HepG2 (cell line): ENCODE data around the gene SGCB. TPM values are rescaled to one million over a fixed set of nuclear protein-coding genes. Genes with fewer than 3 reads are reported as not detected.

Experiments
- AKAP8 ChIP-seq: sonication (generic); formaldehyde crosslinking; IDR thresholded peaks from 2 replicates; pipeline ENCODE4 v1.5.1; 2020; ENCODE audit warnings: mild to moderate bottlenecking, missing genetic modification reagents
- BHLHE40 ChIP-seq: IDR thresholded peaks from 2 replicates; pipeline ENCODE4 v1.6.1; 2011; ENCODE audit warnings: low read length, improper control_type of control experiment
- CCAR2 ChIP-seq: fragments of 200-400 bp; formaldehyde crosslinking; optimal IDR thresholded peaks from 2 replicates; pipeline ENCODE3; 2018; ENCODE audit warnings: low read depth, mild to moderate bottlenecking, low read length, moderate library complexity
- CENPT ChIP-seq: sonication (generic); formaldehyde crosslinking; IDR thresholded peaks from 2 replicates; pipeline ENCODE4 v1.8.0; 2022; ENCODE audit warnings: low read depth, mild to moderate bottlenecking, moderate library complexity, missing genetic modification reagents
- FOXK2 ChIP-seq: fragments of 450-650 bp; IDR thresholded peaks from 2 replicates; pipeline ENCODE4 v1.6.1; 2016
- FOXP1 ChIP-seq, 2 experiments: fragments of 450-650 bp in 1 of 2; IDR thresholded peaks; 2 replicates each; pipeline ENCODE4 v1.6.1; 2017 to 2018; ENCODE audit warnings: antibody characterized with exemption in 1 of 2
- GZF1 ChIP-seq: sonication (generic); formaldehyde crosslinking; IDR thresholded peaks from 2 replicates; pipeline ENCODE4 v1.5.1; 2020; ENCODE audit warnings: mild to moderate bottlenecking, missing genetic modification reagents
- MAZ ChIP-seq, 2 experiments: sonication (generic) in 1 of 2; formaldehyde crosslinking in 1 of 2; IDR thresholded peaks; 2 replicates each; pipeline versions ENCODE4 v1.5.0 to v1.6.1; 2012 to 2020; ENCODE audit warnings: low read depth in 2 of 2, mild to moderate bottlenecking in 2 of 2, borderline replicate concordance in 1 of 2, improper control_type of control experiment in 1 of 2, low read length in 1 of 2, missing genetic modification reagents in 1 of 2, moderate library complexity in 1 of 2
- MZF1 ChIP-seq: sonication (generic); formaldehyde crosslinking; IDR thresholded peaks from 2 replicates; pipeline ENCODE4 v1.8.1; 2023; ENCODE audit warnings: mild to moderate bottlenecking, missing genetic modification reagents, borderline replicate concordance
- PITX1 ChIP-seq: sonication (generic); formaldehyde crosslinking; IDR thresholded peaks from 2 replicates; pipeline ENCODE4 v1.5.1; 2020; ENCODE audit warnings: mild to moderate bottlenecking, missing genetic modification reagents
- POLR2A ChIP-seq, 2 experiments: IDR thresholded peaks; 2 replicates each; pipeline ENCODE4 v1.6.1; 2011; ENCODE audit warnings: low read depth in 2 of 2, low read length in 2 of 2, mild to moderate bottlenecking in 1 of 2, moderate library complexity in 1 of 2; ENCODE audit not compliant: insufficient read depth in 1 of 2
- SAP130 ChIP-seq: IDR thresholded peaks from 2 replicates; pipeline ENCODE4 v1.6.1; 2016; ENCODE audit warnings: low read depth
- SP2 ChIP-seq: sonication (generic); formaldehyde crosslinking; IDR thresholded peaks from 2 replicates; pipeline ENCODE4 v1.5.1; 2020; ENCODE audit warnings: mild to moderate bottlenecking, missing genetic modification reagents
- TARDBP ChIP-seq: sonication (generic); formaldehyde crosslinking; IDR thresholded peaks from 2 replicates; pipeline ENCODE4 v1.8.0; 2022; ENCODE audit warnings: mild to moderate bottlenecking, missing genetic modification reagents
- TFE3 ChIP-seq: IDR thresholded peaks from 2 replicates; pipeline ENCODE4 v1.6.1; 2016
- U2AF2 ChIP-seq: fragments of 200-400 bp; formaldehyde crosslinking; IDR thresholded peaks from 2 replicates; pipeline ENCODE4 v1.6.1; 2017; ENCODE audit warnings: low read depth, mild to moderate bottlenecking, low read length
- ZBTB7A ChIP-seq: sonication (generic); formaldehyde crosslinking; IDR thresholded peaks from 2 replicates; pipeline ENCODE4 v1.8.0; 2022; ENCODE audit warnings: mild to moderate bottlenecking, missing genetic modification reagents
- ZFP37 ChIP-seq: sonication (generic); formaldehyde crosslinking; IDR thresholded peaks from 2 replicates; pipeline ENCODE4 v1.4.0; 2020; ENCODE audit warnings: missing genetic modification reagents, borderline replicate concordance
- ZNF432 ChIP-seq: sonication (generic); formaldehyde crosslinking; IDR thresholded peaks from 2 replicates; pipeline ENCODE4 v1.5.0; 2020; ENCODE audit warnings: missing genetic modification reagents, mild to moderate bottlenecking, borderline replicate concordance
- ZNF501 ChIP-seq: sonication (generic); formaldehyde crosslinking; IDR thresholded peaks from 2 replicates; pipeline ENCODE4 v1.5.1; 2020; ENCODE audit warnings: mild to moderate bottlenecking, moderate library complexity, missing genetic modification reagents
- ZNF547 ChIP-seq: sonication (generic); formaldehyde crosslinking; IDR thresholded peaks from 2 replicates; pipeline ENCODE4 v1.5.1; 2020; ENCODE audit warnings: mild to moderate bottlenecking, missing genetic modification reagents
- ZNF576 ChIP-seq: sonication (generic); formaldehyde crosslinking; IDR thresholded peaks from 2 replicates; pipeline ENCODE4 v1.4.0; 2020; ENCODE audit warnings: mild to moderate bottlenecking, missing genetic modification reagents
- ZNF749 ChIP-seq: sonication (generic); formaldehyde crosslinking; IDR thresholded peaks from 2 replicates; pipeline ENCODE4 v1.8.0; 2022; ENCODE audit warnings: mild to moderate bottlenecking, missing genetic modification reagents, moderate library complexity, borderline replicate concordance
- ZNF766 ChIP-seq: sonication (generic); formaldehyde crosslinking; IDR thresholded peaks from 2 replicates; pipeline ENCODE4 v1.5.0; 2020; ENCODE audit warnings: missing genetic modification reagents, borderline replicate concordance
- ZNF784 ChIP-seq: sonication (generic); formaldehyde crosslinking; IDR thresholded peaks from 2 replicates; pipeline ENCODE4 v1.5.1; 2020; ENCODE audit warnings: missing genetic modification reagents, mild to moderate bottlenecking, borderline replicate concordance
- ZXDC ChIP-seq: sonication (generic); formaldehyde crosslinking; IDR thresholded peaks from 2 replicates; pipeline ENCODE4 v1.5.0; 2020; ENCODE audit warnings: mild to moderate bottlenecking, missing genetic modification reagents
- polyA plus RNA-seq, 8 experiments: library from polyadenylated mRNA; depleted of rRNA in 3 of 8; stranded (reverse) in 7 of 8; unstranded in 1 of 8; fragments of >200 nt; fragmentation: Illumina TruSeq in 4 of 8; extraction: Trizol in 4 of 8; gene quantifications; 2 replicates each; pipeline versions ENCODE4 v1.2.1 to v1.2.3, GENCODE V29; 2011 to 2016; ENCODE audit warnings: low read depth in 4 of 8, missing spikeins in 1 of 8, mixed read lengths in 1 of 8; ENCODE audit not compliant: insufficient read depth in 1 of 8
- total RNA-seq, 5 experiments: library from RNA; depleted of rRNA; stranded (reverse); fragments of >200 nt; fragmentation: Illumina TruSeq; extraction: Trizol; gene quantifications; 2 replicates each; pipeline ENCODE4 v1.2.3, GENCODE V29; 2016; ENCODE audit warnings: low read depth in 1 of 5

SGCB gene
- total and polyA plus RNA-seq, 2 of the 13 experiments (the other 11 are each of a cell fraction or from before 2014, with no cell fraction given), result 2.2 to 4.8 TPM

- TF ChIP-seq MAZ (IDR thresholded peaks at IDR 0.05; ENCODE audit: borderline replicate concordance, low read depth, low read length) (no peak), MAZ (CRISPR knock-in tag; IDR thresholded peaks at IDR 0.05; ENCODE audit: low read depth) (no peak; the same call in 1 of the 2 replicates), FOXK2 (no peak), CCAR2 (no peak), ZNF576 (CRISPR knock-in tag) (no peak), CENPT (CRISPR knock-in tag) (no peak), U2AF2 (no peak), PITX1 (CRISPR knock-in tag) (no peak), GZF1 (CRISPR knock-in tag) (no peak), AKAP8 (CRISPR knock-in tag) (no peak), POLR2A (IDR thresholded peaks at IDR 0.05; ENCODE audit: insufficient read depth in 1 of 2, low read depth in 2 of 2, low read length in 2 of 2) (peak; percentile 50 to 78; a peak in 3 of 4 replicates), BHLHE40 (no peak), ZNF749 (CRISPR knock-in tag) (no peak), FOXP1 (IDR thresholded peaks at IDR 0.05) (no peak), FOXP1 (CRISPR knock-in tag; IDR thresholded peaks at IDR 0.05) (no peak), ZNF784 (CRISPR knock-in tag) (no peak), ZNF501 (CRISPR knock-in tag) (peak; percentile 71; the same call in 1 of the 2 replicates), SAP130 (CRISPR knock-in tag) (peak; percentile 94), TARDBP (CRISPR knock-in tag) (peak; percentile 71), ZNF432 (no peak), ZBTB7A (no peak), ZNF547 (no peak), ZNF766 (no peak; the same call in 1 of the 2 replicates), SP2 (CRISPR knock-in tag) (no peak), MZF1 (CRISPR knock-in tag) (no peak), ZFP37 (CRISPR knock-in tag) (0 out of 2 replicates have a peak, but pooled peaks have one; percentile 45), ZXDC (CRISPR knock-in tag) (no peak), TFE3 (CRISPR knock-in tag) (no peak)
Measured at GRCh38 chr4:52051615-52052474, 13.7 kb upstream of the SGCB start (continued).
